Mucosa of stomach (tissue), 1 donor: ENCODE measurements around the gene DNAH3.

ENCODE experiments used
- H3K27me3 ChIP-seq: one replicate; pipeline ENCODE4 v1.7.0; 2013; ENCODE audit warnings: mild to moderate bottlenecking, low read length; ENCODE audit not compliant: control insufficient read depth, insufficient read depth
- H3K36me3 ChIP-seq: one replicate; pipeline ENCODE4 v1.7.0; 2013; ENCODE audit warnings: low read length; ENCODE audit not compliant: control insufficient read depth, insufficient read depth
- H3K4me1 ChIP-seq: one replicate; pipeline ENCODE4 v1.7.0; 2013; ENCODE audit warnings: mild to moderate bottlenecking, low read length; ENCODE audit not compliant: control insufficient read depth, insufficient read depth
- H3K4me3 ChIP-seq: one replicate; pipeline ENCODE4 v1.7.0; 2013; ENCODE audit warnings: low read length
- H3K9ac ChIP-seq: one replicate; pipeline ENCODE4 v1.7.0; 2013; ENCODE audit warnings: mild to moderate bottlenecking, low read length, moderate library complexity
- H3K9me3 ChIP-seq: one replicate; pipeline ENCODE4 v1.7.0; 2013; ENCODE audit warnings: mild to moderate bottlenecking, low read length, moderate library complexity; ENCODE audit not compliant: control insufficient read depth
- donor health status: Pancreatic carcinoma.

Gene DNAH3

DNA sequence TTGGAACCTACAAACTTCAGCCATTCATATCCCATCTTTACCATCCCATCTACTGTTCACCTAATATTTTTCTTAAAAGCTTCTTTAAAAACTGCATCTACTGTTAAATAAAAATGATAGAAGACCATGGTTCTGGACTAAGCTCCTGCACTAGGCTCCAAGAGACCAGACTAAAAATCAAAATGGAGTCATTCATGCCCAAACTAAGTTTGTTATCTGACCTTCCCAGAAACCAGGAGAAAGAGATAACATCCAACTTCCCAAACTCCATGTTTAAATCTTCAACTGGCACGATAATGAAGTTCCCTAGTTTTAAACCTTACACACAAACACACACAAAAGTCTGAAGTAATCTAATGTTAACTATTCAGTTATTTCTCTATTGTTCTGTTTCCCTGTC, 264.3 kb downstream of the DNAH3 start:
- peaks cover 13% of the 10 kb centered on the region for H3K4me1 ChIP-seq
- no peak overlapping the region for H3K4me3 ChIP-seq
- H3K27me3 ChIP-seq: no peaks in the 10 kb centered on the region
- H3K36me3 ChIP-seq: no peaks in the 10 kb centered on the region
- H3K9ac ChIP-seq: no peak overlapping the region
- H3K9me3 ChIP-seq: no peaks in the 10 kb centered on the region

DNA sequence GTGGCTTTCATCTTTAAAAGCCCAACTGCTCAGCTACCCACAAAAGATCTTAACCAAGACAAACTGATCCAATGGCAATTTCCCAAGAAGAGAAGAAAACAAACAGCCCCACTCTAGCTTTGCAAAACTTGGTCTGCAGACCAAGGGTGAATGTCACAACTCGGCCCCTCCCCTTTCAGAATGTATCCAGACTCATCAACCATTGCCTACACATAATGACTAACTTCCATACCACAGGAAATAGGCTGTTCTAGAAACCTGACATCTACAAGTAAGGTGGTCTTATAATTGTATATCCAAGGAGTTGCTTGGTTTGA, 266.4 kb downstream of the DNAH3 start:
- Histone ChIP-seq H3K4me3 (no peak overlapping the region), H3K9me3 (no peaks in the 10 kb centered on the region), H3K36me3 (no peaks in the 10 kb centered on the region), H3K27me3 (no peaks in the 10 kb centered on the region), H3K9ac (no peak overlapping the region), H3K4me1 (peaks cover 22% of the 10 kb centered on the region)

DNA sequence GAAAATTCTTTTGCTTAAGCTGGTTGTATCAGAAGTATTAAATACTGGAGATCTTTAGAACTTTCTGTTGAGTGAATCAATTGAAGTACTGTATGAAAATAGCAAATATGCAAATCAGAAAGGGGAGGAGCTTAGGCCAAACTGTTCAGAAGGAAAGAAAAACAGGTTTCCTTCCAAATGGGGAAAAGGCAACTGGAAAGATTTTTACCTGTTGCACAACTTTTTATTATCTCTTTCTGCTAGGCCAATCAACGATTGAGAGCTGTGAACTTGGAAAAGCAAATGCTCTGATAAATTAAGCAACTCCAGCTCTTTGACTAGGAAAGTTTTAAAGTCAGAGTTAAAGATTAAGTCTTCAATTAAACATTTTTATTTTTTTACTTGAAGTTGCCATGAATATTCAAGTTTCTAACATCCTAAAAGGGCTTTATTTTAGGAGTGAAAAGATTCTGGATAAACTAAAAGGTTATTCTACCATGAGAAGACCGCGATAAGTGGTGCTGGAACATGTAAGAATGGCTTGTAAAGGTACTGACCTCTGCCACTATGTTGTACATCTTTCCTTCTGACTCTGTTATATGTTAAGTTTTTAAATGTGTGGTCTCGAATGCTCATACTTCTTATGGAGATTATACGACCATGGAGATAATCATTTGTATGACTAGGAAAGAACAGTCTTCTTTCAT, 266.9 kb downstream of the DNAH3 start:
- H3K4me1 ChIP-seq: peaks cover 27% of the 10 kb centered on the region
- no peaks in the 10 kb centered on the region for H3K27me3 ChIP-seq
- no peaks in the 10 kb centered on the region for H3K36me3 ChIP-seq
- H3K4me3 ChIP-seq: no peak overlapping the region
- no peaks in the 10 kb centered on the region for H3K9me3 ChIP-seq
- H3K9ac ChIP-seq: no peak overlapping the region
